Fibroblast of villous mesenchyme (primary cell): ENCODE measurements around the gene ELOVL7. TPM values are rescaled to one million over a fixed set of nuclear protein-coding genes. Genes with fewer than 3 reads are reported as not detected.

ENCODE experiments used
- DNase-seq: peaks from one replicate; pipeline ENCODE4 v3.0.0-alpha.2; 2010; ENCODE audit warnings: low read depth
- H3K4me3 ChIP-seq: 2 replicates; pipeline ENCODE4 v1.5.1; 2011; ENCODE audit warnings: low read depth, mild to moderate bottlenecking, low read length
- CTCF ChIP-seq: IDR thresholded peaks from 2 replicates; pipeline ENCODE4 v1.5.1; 2012; ENCODE audit warnings: low read depth, mild to moderate bottlenecking, low read length; ENCODE audit not compliant: insufficient read depth
- total RNA-seq: library from RNA; depleted of rRNA; stranded (reverse); fragments of >200 nt; gene quantifications from 2 replicates; pipeline ENCODE4 v1.2.3, GENCODE V29; 2012

Gene ELOVL7
- total RNA-seq, 1 donor: under 0.01 TPM

- no peak overlapping the region for H3K4me3 ChIP-seq
- TF ChIP-seq CTCF: no peak
- DNase-seq: no peak
Observed at GRCh38 chr5:60809891-60810425, 34.1 kb downstream of the ELOVL7 start.

- H3K4me3 ChIP-seq: no peak overlapping the region
- no peak for DNase-seq
- no peak for TF ChIP-seq CTCF
Observed at GRCh38 chr5:60806591-60807243, 37.4 kb downstream of the ELOVL7 start.

GRCh38 chr5:60805463-60805862 lies 38.6 kb downstream of the ELOVL7 start:
- TF ChIP-seq CTCF: no peak
- H3K4me3 ChIP-seq: no peak overlapping the region
- no peak for DNase-seq

GRCh38 chr5:60803712-60804111 lies 40.4 kb downstream of the ELOVL7 start:
- DNase-seq: no peak
- H3K4me3 ChIP-seq: no peak overlapping the region
- no peak for TF ChIP-seq CTCF

GRCh38 chr5:60802986-60803385 lies 41.1 kb downstream of the ELOVL7 start:
- no peak overlapping the region for H3K4me3 ChIP-seq
- no peak for TF ChIP-seq CTCF
- DNase-seq: no peak

- TF ChIP-seq CTCF: no peak
- H3K4me3 ChIP-seq: no peak overlapping the region
- DNase-seq: no peak
Observed at GRCh38 chr5:60802226-60802625, 41.8 kb downstream of the ELOVL7 start.
